DOHH2 (cell line): ENCODE measurements around the gene GALNS.

Source experiments
- H3F3A ChIP-seq: fragments of 200-600 bp; sonication (generic), shearing (Covaris generic); 2 replicates; pipeline ENCODE4 v1.6.0; 2016; ENCODE audit warnings: antibody characterized with exemption, mild to moderate bottlenecking; ENCODE audit not compliant: control insufficient read depth, insufficient read depth
- H3K27ac ChIP-seq: fragments of 200-600 bp; sonication (generic); 2 replicates; pipeline ENCODE4 v1.5.1; 2014; ENCODE audit warnings: low read depth, mild to moderate bottlenecking, low read length, moderate library complexity
- H3K27me3 ChIP-seq: fragments of 200-600 bp; sonication (generic); 2 replicates; pipeline ENCODE4 v1.6.1; 2014; ENCODE audit warnings: mild to moderate bottlenecking, low read length, mixed read lengths; ENCODE audit not compliant: control insufficient read depth
- H3K36me3 ChIP-seq: fragments of 200-600 bp; sonication (generic); 2 replicates; pipeline ENCODE4 v1.6.1; 2014; ENCODE audit warnings: mild to moderate bottlenecking, low read length, moderate library complexity, mixed read lengths; ENCODE audit not compliant: control insufficient read depth
- H3K4me1 ChIP-seq: fragments of 200-600 bp; sonication (generic); 2 replicates; pipeline ENCODE4 v1.6.1; 2014; ENCODE audit warnings: mild to moderate bottlenecking, low read length, mixed read lengths; ENCODE audit not compliant: control insufficient read depth
- H3K4me2 ChIP-seq: fragments of 200-600 bp; sonication (generic); 2 replicates; pipeline ENCODE4 v1.6.0; 2014; ENCODE audit warnings: mild to moderate bottlenecking, low read length, moderate library complexity
- H3K4me3 ChIP-seq: fragments of 200-600 bp; sonication (generic); 2 replicates; pipeline ENCODE4 v1.5.1; 2014; ENCODE audit warnings: mild to moderate bottlenecking, low read length, mixed read lengths
- H3K79me2 ChIP-seq: fragments of 200-600 bp; sonication (generic); 2 replicates; pipeline ENCODE4 v1.6.1; 2014; ENCODE audit warnings: mild to moderate bottlenecking, low read length, mixed read lengths; ENCODE audit not compliant: control insufficient read depth
- H3K9me2 ChIP-seq: fragments of 200-600 bp; sonication (generic); replicated peaks from 2 replicates; pipeline ENCODE4 v1.6.1; 2014; ENCODE audit warnings: mild to moderate bottlenecking, low read length, mixed read lengths; ENCODE audit not compliant: control insufficient read depth
- H3K9me3 ChIP-seq: fragments of 200-600 bp; sonication (generic); 2 replicates; pipeline ENCODE4 v1.6.1; 2014; ENCODE audit warnings: antibody characterized with exemption, low read length, mixed read lengths; ENCODE audit not compliant: control insufficient read depth, insufficient read depth
- H4K20me1 ChIP-seq: fragments of 200-600 bp; sonication (generic); 2 replicates; pipeline ENCODE4 v1.6.0; 2014; ENCODE audit warnings: low read depth, mild to moderate bottlenecking, antibody characterized with exemption, low read length, moderate library complexity; ENCODE audit not compliant: control insufficient read depth, insufficient read depth
- CTCF ChIP-seq: fragments of 200-600 bp; sonication (generic); IDR thresholded peaks from one replicate; pipeline ENCODE4 v1.5.1; 2014; ENCODE audit warnings: antibody characterized with exemption, mild to moderate bottlenecking, low read depth, low read length; ENCODE audit not compliant: poor library complexity, severe bottlenecking
- EZH2phosphoT487 ChIP-seq: fragments of 200-600 bp; sonication (generic); IDR thresholded peaks from 2 replicates; pipeline ENCODE4 v1.6.1; 2017; ENCODE audit warnings: borderline replicate concordance, mild to moderate bottlenecking, antibody characterized with exemption, low read length, moderate library complexity, mixed read lengths

GALNS gene

DNA sequence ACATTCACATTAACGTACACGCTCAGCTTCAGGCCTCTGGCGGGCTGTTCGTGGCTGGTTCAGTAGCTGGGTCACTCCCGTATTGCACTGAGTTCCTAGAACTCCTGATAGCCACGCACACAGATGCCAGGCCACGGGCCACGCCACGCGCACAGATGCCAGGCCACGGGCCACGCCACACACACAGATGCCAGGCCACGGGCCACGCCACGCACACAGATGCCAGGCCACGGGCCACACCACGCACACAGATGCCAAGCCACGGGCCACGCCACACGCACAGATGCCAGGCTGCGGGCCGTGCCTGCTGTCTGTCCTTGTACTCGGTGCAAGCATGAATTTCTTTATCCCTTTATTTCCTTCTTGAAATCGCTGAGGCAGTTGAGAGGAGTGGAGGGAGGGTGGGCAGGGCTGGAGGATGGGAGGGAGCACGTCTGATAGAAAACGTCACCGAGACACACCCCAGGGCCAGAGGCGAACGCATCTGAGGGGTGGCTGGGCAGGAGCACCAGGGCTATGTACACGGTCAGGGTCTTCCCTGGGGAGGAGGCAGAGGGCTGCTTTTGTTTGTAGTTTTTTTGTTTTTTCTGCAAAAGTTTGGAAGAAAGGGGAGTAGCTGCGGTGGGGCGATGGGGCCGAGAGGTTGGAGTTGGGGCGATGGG is 18.3 kb upstream of the GALNS start:
- H3K4me1 ChIP-seq = no peaks in the 10 kb centered on the region
- H3K9me2 ChIP-seq = no peaks in the 10 kb centered on the region
- H3K4me2 ChIP-seq = no peak overlapping the region
- H4K20me1 ChIP-seq = no peaks in the 10 kb centered on the region
- H3K79me2 ChIP-seq = no peaks in the 10 kb centered on the region
- no peak for TF ChIP-seq CTCF
- no peak for TF ChIP-seq EZH2phosphoT487
- no peak overlapping the region for H3K4me3 ChIP-seq
- H3K27me3 ChIP-seq = peaks cover 24% of the 10 kb centered on the region
- H3K36me3 ChIP-seq = peaks cover 28% of the 10 kb centered on the region
- H3K9me3 ChIP-seq = no peaks in the 10 kb centered on the region
- H3K27ac ChIP-seq = no peak overlapping the region
- H3F3A ChIP-seq = peaks cover 7% of the 10 kb centered on the region

DNA sequence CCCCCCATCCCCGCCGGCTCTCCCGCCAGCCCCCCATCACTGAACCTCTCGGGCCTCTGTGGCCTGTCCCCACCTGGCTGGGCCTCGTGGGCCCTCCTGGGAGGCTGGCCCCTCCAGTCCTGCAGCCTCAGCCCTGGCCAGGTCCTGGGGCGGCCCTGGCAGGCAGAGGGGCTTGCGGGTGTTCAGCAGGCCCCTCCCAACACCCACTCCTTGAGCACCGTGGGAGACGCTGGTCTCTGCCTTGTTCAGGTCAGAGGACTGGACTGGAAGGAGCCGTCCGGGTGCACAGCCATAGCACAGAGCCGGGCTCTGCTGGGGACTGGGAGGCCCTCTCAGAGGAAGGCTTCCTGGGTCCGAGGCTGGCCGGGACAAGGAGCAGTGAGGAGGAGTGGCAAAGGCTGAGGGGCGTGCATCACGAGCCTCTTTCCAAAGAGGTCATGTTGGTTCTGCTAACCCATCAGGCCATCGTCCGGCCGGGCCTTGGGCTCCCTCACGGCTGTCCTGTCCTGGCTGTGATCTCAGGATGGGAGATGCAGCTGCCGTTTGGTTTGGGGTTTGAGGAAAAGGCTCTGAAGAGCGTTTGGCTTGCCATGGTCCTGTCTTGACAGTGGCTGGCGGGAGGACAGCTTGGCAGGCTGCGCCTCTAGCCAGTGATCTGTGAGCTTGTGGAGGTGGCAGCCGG is 16.0 kb upstream of the GALNS start:
- TF ChIP-seq EZH2phosphoT487 (no peak), CTCF (no peak)
- Histone ChIP-seq H3K4me3 (no peak overlapping the region), H3K9me3 (no peaks in the 10 kb centered on the region), H3K4me1 (no peaks in the 10 kb centered on the region), H3K27me3 (peaks cover 37% of the 10 kb centered on the region), H3K79me2 (no peaks in the 10 kb centered on the region), H3K9me2 (no peaks in the 10 kb centered on the region), H3K27ac (no peak overlapping the region), H3K4me2 (no peak overlapping the region), H3F3A (peaks cover 7% of the 10 kb centered on the region), H3K36me3 (peaks cover 9% of the 10 kb centered on the region), H4K20me1 (no peaks in the 10 kb centered on the region)

GRCh38 chr16:88871730-88872416 is 15.1 kb upstream of the GALNS start:
- Histone ChIP-seq H4K20me1 (no peaks in the 10 kb centered on the region), H3F3A (peaks cover 7% of the 10 kb centered on the region), H3K27ac (no peak overlapping the region), H3K4me1 (no peaks in the 10 kb centered on the region), H3K4me2 (no peak overlapping the region), H3K9me3 (no peaks in the 10 kb centered on the region), H3K27me3 (peaks cover 42% of the 10 kb centered on the region), H3K79me2 (no peaks in the 10 kb centered on the region), H3K4me3 (no peak overlapping the region), H3K9me2 (no peaks in the 10 kb centered on the region), H3K36me3 (peaks cover 8% of the 10 kb centered on the region)
- no peak for TF ChIP-seq CTCF
- no peak for TF ChIP-seq EZH2phosphoT487
